WTC11 (cell line): ENCODE data around the gene APBB3.

Source experiments
- CREB1 ChIP-seq: sonication (generic); formaldehyde crosslinking; IDR thresholded peaks from 2 replicates; pipeline ENCODE4 v1.8.0; 2023; ENCODE audit warnings: mild to moderate bottlenecking, missing genetic modification reagents
- GTF2I ChIP-seq: fragments of 250-450 bp; sonication (Bioruptor Pico); conservative IDR thresholded peaks from 2 replicates; pipeline ENCODE4 v1.4.0; 2021; ENCODE audit warnings: mild to moderate bottlenecking
- IRF2 ChIP-seq: sonication (generic); formaldehyde crosslinking; IDR thresholded peaks from 2 replicates; pipeline ENCODE4 v1.8.0; 2022; ENCODE audit warnings: low read depth, missing genetic modification reagents, borderline replicate concordance
- NFYB ChIP-seq: sonication (generic); formaldehyde crosslinking; conservative IDR thresholded peaks from 2 replicates; pipeline ENCODE4 v1.8.0; 2022; ENCODE audit warnings: low read depth, missing genetic modification reagents
- NR3C1 ChIP-seq: sonication (generic); formaldehyde crosslinking; conservative IDR thresholded peaks from 2 replicates; pipeline ENCODE4 v1.8.1; 2023; ENCODE audit warnings: low read depth, mild to moderate bottlenecking, missing genetic modification reagents
- PRRX2 ChIP-seq: fragments of 250-450 bp; sonication (Bioruptor Pico); IDR thresholded peaks from 2 replicates; pipeline ENCODE4 v1.8.0; 2021; ENCODE audit warnings: mild to moderate bottlenecking
- SP1 ChIP-seq: sonication (generic); formaldehyde crosslinking; conservative IDR thresholded peaks from 2 replicates; pipeline ENCODE4 v1.8.1; 2022; ENCODE audit warnings: missing genetic modification reagents
- ZNF263 ChIP-seq: sonication (generic); formaldehyde crosslinking; IDR thresholded peaks from 2 replicates; pipeline ENCODE4 v1.8.1; 2022; ENCODE audit warnings: low read depth, mild to moderate bottlenecking, moderate library complexity, missing genetic modification reagents
- TF ChIP-seq, protein P1 (sequence below): fragments of 200-600 bp; IDR thresholded peaks from 2 replicates; pipeline ENCODE4 v1.8.0; 2022; ENCODE audit warnings: antibody characterized with exemption
- TF ChIP-seq, protein P2 (sequence below): sonication (generic); formaldehyde crosslinking; IDR thresholded peaks from 2 replicates; pipeline ENCODE4 v1.8.0; 2023; ENCODE audit warnings: missing genetic modification reagents, mild to moderate bottlenecking, borderline replicate concordance
- TF ChIP-seq, protein P3 (sequence below): sonication (generic); formaldehyde crosslinking; IDR thresholded peaks from 2 replicates; pipeline ENCODE4 v1.8.1; 2022; ENCODE audit warnings: low read depth, mild to moderate bottlenecking, moderate library complexity, missing genetic modification reagents, borderline replicate concordance
- TF ChIP-seq, protein P4 (sequence below): sonication (generic); formaldehyde crosslinking; IDR thresholded peaks from 2 replicates; pipeline ENCODE4 v1.8.1; 2023; ENCODE audit warnings: mild to moderate bottlenecking, missing genetic modification reagents, borderline replicate concordance
- TF ChIP-seq, protein P5 (sequence below): sonication (generic); formaldehyde crosslinking; IDR thresholded peaks from 2 replicates; pipeline ENCODE4 v1.8.1; 2022; ENCODE audit warnings: mild to moderate bottlenecking, missing genetic modification reagents, moderate library complexity, borderline replicate concordance
- TF ChIP-seq, protein P6 (sequence below): sonication (generic); formaldehyde crosslinking; IDR thresholded peaks from 2 replicates; pipeline ENCODE4 v1.8.0; 2022; ENCODE audit warnings: mild to moderate bottlenecking, missing genetic modification reagents

DNA sequence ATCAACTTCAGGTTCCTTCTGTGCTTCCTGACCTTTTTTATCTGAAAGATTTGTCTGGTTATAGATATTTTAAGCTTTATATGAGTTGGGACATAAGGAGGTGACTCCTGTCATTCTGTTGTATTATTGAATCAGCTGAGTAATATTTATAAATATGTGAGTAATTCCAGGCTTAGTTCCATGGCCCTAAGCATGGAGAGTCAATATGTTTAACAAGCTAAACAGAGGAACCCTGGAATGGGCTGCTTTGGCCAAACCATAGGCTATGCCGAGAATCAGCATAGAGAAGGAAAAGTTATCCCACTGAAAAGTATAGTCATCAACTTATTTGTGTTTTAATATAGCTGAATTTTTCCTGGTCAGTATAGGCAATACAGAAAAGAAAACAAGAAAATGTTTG lies 24.2 kb downstream of the APBB3 start:
- TF ChIP-seq NFYB (no peak), PRRX2 (CRISPR knock-in tag) (no peak), ZNF263 (no peak), SP1 (CRISPR knock-in tag) (no peak), GTF2I (CRISPR knock-in tag) (no peak), CREB1 (CRISPR knock-in tag) (no peak), IRF2 (CRISPR knock-in tag) (no peak), NR3C1 (CRISPR knock-in tag) (no peak)
- TF ChIP-seq, protein P1, sequence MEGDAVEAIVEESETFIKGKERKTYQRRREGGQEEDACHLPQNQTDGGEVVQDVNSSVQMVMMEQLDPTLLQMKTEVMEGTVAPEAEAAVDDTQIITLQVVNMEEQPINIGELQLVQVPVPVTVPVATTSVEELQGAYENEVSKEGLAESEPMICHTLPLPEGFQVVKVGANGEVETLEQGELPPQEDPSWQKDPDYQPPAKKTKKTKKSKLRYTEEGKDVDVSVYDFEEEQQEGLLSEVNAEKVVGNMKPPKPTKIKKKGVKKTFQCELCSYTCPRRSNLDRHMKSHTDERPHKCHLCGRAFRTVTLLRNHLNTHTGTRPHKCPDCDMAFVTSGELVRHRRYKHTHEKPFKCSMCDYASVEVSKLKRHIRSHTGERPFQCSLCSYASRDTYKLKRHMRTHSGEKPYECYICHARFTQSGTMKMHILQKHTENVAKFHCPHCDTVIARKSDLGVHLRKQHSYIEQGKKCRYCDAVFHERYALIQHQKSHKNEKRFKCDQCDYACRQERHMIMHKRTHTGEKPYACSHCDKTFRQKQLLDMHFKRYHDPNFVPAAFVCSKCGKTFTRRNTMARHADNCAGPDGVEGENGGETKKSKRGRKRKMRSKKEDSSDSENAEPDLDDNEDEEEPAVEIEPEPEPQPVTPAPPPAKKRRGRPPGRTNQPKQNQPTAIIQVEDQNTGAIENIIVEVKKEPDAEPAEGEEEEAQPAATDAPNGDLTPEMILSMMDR = no peak
- TF ChIP-seq, protein P2, sequence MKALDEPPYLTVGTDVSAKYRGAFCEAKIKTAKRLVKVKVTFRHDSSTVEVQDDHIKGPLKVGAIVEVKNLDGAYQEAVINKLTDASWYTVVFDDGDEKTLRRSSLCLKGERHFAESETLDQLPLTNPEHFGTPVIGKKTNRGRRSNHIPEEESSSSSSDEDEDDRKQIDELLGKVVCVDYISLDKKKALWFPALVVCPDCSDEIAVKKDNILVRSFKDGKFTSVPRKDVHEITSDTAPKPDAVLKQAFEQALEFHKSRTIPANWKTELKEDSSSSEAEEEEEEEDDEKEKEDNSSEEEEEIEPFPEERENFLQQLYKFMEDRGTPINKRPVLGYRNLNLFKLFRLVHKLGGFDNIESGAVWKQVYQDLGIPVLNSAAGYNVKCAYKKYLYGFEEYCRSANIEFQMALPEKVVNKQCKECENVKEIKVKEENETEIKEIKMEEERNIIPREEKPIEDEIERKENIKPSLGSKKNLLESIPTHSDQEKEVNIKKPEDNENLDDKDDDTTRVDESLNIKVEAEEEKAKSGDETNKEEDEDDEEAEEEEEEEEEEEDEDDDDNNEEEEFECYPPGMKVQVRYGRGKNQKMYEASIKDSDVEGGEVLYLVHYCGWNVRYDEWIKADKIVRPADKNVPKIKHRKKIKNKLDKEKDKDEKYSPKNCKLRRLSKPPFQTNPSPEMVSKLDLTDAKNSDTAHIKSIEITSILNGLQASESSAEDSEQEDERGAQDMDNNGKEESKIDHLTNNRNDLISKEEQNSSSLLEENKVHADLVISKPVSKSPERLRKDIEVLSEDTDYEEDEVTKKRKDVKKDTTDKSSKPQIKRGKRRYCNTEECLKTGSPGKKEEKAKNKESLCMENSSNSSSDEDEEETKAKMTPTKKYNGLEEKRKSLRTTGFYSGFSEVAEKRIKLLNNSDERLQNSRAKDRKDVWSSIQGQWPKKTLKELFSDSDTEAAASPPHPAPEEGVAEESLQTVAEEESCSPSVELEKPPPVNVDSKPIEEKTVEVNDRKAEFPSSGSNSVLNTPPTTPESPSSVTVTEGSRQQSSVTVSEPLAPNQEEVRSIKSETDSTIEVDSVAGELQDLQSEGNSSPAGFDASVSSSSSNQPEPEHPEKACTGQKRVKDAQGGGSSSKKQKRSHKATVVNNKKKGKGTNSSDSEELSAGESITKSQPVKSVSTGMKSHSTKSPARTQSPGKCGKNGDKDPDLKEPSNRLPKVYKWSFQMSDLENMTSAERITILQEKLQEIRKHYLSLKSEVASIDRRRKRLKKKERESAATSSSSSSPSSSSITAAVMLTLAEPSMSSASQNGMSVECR (CRISPR knock-in tag) = no peak
- TF ChIP-seq, protein P3, sequence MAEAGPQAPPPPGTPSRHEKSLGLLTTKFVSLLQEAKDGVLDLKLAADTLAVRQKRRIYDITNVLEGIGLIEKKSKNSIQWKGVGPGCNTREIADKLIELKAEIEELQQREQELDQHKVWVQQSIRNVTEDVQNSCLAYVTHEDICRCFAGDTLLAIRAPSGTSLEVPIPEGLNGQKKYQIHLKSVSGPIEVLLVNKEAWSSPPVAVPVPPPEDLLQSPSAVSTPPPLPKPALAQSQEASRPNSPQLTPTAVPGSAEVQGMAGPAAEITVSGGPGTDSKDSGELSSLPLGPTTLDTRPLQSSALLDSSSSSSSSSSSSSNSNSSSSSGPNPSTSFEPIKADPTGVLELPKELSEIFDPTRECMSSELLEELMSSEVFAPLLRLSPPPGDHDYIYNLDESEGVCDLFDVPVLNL (CRISPR knock-in tag) = no peak
- TF ChIP-seq, protein P4, sequence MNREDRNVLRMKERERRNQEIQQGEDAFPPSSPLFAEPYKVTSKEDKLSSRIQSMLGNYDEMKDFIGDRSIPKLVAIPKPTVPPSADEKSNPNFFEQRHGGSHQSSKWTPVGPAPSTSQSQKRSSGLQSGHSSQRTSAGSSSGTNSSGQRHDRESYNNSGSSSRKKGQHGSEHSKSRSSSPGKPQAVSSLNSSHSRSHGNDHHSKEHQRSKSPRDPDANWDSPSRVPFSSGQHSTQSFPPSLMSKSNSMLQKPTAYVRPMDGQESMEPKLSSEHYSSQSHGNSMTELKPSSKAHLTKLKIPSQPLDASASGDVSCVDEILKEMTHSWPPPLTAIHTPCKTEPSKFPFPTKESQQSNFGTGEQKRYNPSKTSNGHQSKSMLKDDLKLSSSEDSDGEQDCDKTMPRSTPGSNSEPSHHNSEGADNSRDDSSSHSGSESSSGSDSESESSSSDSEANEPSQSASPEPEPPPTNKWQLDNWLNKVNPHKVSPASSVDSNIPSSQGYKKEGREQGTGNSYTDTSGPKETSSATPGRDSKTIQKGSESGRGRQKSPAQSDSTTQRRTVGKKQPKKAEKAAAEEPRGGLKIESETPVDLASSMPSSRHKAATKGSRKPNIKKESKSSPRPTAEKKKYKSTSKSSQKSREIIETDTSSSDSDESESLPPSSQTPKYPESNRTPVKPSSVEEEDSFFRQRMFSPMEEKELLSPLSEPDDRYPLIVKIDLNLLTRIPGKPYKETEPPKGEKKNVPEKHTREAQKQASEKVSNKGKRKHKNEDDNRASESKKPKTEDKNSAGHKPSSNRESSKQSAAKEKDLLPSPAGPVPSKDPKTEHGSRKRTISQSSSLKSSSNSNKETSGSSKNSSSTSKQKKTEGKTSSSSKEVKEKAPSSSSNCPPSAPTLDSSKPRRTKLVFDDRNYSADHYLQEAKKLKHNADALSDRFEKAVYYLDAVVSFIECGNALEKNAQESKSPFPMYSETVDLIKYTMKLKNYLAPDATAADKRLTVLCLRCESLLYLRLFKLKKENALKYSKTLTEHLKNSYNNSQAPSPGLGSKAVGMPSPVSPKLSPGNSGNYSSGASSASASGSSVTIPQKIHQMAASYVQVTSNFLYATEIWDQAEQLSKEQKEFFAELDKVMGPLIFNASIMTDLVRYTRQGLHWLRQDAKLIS (CRISPR knock-in tag) = no peak
- TF ChIP-seq, protein P5, sequence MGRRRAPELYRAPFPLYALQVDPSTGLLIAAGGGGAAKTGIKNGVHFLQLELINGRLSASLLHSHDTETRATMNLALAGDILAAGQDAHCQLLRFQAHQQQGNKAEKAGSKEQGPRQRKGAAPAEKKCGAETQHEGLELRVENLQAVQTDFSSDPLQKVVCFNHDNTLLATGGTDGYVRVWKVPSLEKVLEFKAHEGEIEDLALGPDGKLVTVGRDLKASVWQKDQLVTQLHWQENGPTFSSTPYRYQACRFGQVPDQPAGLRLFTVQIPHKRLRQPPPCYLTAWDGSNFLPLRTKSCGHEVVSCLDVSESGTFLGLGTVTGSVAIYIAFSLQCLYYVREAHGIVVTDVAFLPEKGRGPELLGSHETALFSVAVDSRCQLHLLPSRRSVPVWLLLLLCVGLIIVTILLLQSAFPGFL (CRISPR knock-in tag) = no peak
- TF ChIP-seq, protein P6, sequence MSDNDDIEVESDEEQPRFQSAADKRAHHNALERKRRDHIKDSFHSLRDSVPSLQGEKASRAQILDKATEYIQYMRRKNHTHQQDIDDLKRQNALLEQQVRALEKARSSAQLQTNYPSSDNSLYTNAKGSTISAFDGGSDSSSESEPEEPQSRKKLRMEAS = no peak
